B cell (primary cell): ENCODE data around the gene PXN. TPM values are rescaled to one million over a fixed set of nuclear protein-coding genes. Genes with fewer than 3 reads are reported as not detected.

Source experiments
- ATAC-seq: fragments of 200-7000 bp; cut with Tn5 transposase; one replicate; pipeline ENCODE4 v1.10.0; 2021; ENCODE audit warnings: low read depth, mild to moderate bottlenecking, moderate number of reproducible peaks, moderate library complexity
- CTCF ChIA-PET: fragments of 350-600 bp; sonication (Branson Sonifier 250); formaldehyde crosslinking; loops from one replicate; lab custom pipeline; 2021; ENCODE audit warnings: antibody characterized with exemption, inconsistent platforms; lab: Charles Lee
- POLR2A ChIA-PET: fragments of 350-600 bp; sonication (Branson Sonifier 250); formaldehyde crosslinking; loops from one replicate; lab custom pipeline; 2021; ENCODE audit warnings: antibody characterized with exemption; lab: Charles Lee
- DNase-seq: peaks from one replicate; pipeline ENCODE4 v3.0.0; 2013
- H2AFZ ChIP-seq: 2 replicates; pipeline ENCODE4 v1.6.1; 2012; ENCODE audit warnings: mild to moderate bottlenecking, low read depth, low read length; ENCODE audit not compliant: insufficient read depth, poor library complexity, severe bottlenecking
- H3K27ac ChIP-seq, 2 donors: 1 replicate in 1 of 2; 2 replicates in 1 of 2; pipeline ENCODE4 v1.5.1; 2012 to 2013; ENCODE audit warnings: low read length in 2 of 2, mild to moderate bottlenecking in 2 of 2, moderate library complexity in 1 of 2
- H3K27me3 ChIP-seq, 4 experiments: fragments of 200-600 bp in 1 of 4; sonication (generic) in 1 of 4; replicated peaks in 1 of 4; 1 replicate in 2 of 4; 2 replicates in 2 of 4; pipeline versions ENCODE4 v1.6.1 to v1.7.0; 2013 to 2016; ENCODE audit warnings: low read length in 3 of 4, mild to moderate bottlenecking in 2 of 4, mixed read lengths in 1 of 4, moderate library complexity in 1 of 4; ENCODE audit not compliant: insufficient read depth in 4 of 4, control insufficient read depth in 3 of 4; ENCODE audit errors: control extremely low read depth in 1 of 4
- H3K36me3 ChIP-seq, 2 experiments: replicated peaks in 1 of 2; 1 replicate in 1 of 2; 2 replicates in 1 of 2; pipeline versions ENCODE4 v1.6.1 to v1.7.1; 2013; ENCODE audit warnings: low read length in 1 of 2; ENCODE audit not compliant: insufficient read depth in 2 of 2, control insufficient read depth in 1 of 2; ENCODE audit errors: control extremely low read depth in 1 of 2, extremely low read depth in 1 of 2
- H3K4me1 ChIP-seq, 2 donors: fragments of 200-600 bp in 1 of 2; sonication (generic) in 1 of 2; 1 replicate in 1 of 2; 2 replicates in 1 of 2; pipeline versions ENCODE4 v1.5.1 to v1.6.1; 2013 to 2017; ENCODE audit warnings: low read length in 2 of 2; ENCODE audit not compliant: control insufficient read depth in 2 of 2, insufficient read depth in 2 of 2
- H3K4me2 ChIP-seq: replicated peaks from 2 replicates; pipeline ENCODE3; 2012; ENCODE audit warnings: mild to moderate bottlenecking, low read depth, low read length; ENCODE audit not compliant: poor library complexity, severe bottlenecking
- H3K4me3 ChIP-seq, 5 experiments: fragments of 200-600 bp in 1 of 5; sonication (generic) in 1 of 5; 1 replicate in 3 of 5; 2 replicates in 2 of 5; pipeline versions ENCODE4 v1.5.1 to v1.7.0; 2011 to 2016; ENCODE audit warnings: low read length in 4 of 5, mild to moderate bottlenecking in 4 of 5, low read depth in 2 of 5, control low read depth in 1 of 5, moderate library complexity in 1 of 5; ENCODE audit not compliant: insufficient read depth in 1 of 5; ENCODE audit errors: control extremely low read depth in 1 of 5, extremely low read depth in 1 of 5
- H3K79me2 ChIP-seq: fragments of 200-600 bp; sonication (generic); one replicate; pipeline ENCODE4 v1.6.0; 2016; ENCODE audit warnings: low read length; ENCODE audit not compliant: control insufficient read depth, insufficient read depth
- H3K9ac ChIP-seq: fragments of 200-600 bp; sonication (generic); 2 replicates; pipeline ENCODE4 v1.6.1; 2017; ENCODE audit warnings: mild to moderate bottlenecking, low read length, moderate library complexity
- H3K9me3 ChIP-seq, 3 donors: one replicate each; pipeline versions ENCODE4 v1.6.1 to v1.7.1; 2013; ENCODE audit warnings: low read length in 2 of 3; ENCODE audit not compliant: control insufficient read depth in 2 of 3, insufficient read depth in 1 of 3; ENCODE audit errors: control extremely low read depth in 1 of 3
- H4K20me1 ChIP-seq: 2 replicates; pipeline ENCODE4 v1.6.0; 2012; ENCODE audit warnings: mild to moderate bottlenecking, low read length; ENCODE audit not compliant: insufficient read depth, control insufficient read depth, poor library complexity, severe bottlenecking
- H3K27ac Mint-ChIP-seq: one replicate; pipeline ENCODE4 v1.8.0; 2021; ENCODE audit warnings: mixed read lengths
- H3K27me3 Mint-ChIP-seq: one replicate; pipeline ENCODE4 v1.8.0; 2021; ENCODE audit warnings: mixed read lengths
- H3K4me1 Mint-ChIP-seq: one replicate; pipeline ENCODE4 v1.8.0; 2021; ENCODE audit warnings: mixed read lengths
- H3K4me3 Mint-ChIP-seq: one replicate; pipeline ENCODE4 v1.8.0; 2021; ENCODE audit warnings: mixed read lengths
- H3K9me3 Mint-ChIP-seq: one replicate; pipeline ENCODE4 v1.8.0; 2022; ENCODE audit warnings: mixed read lengths; ENCODE audit not compliant: insufficient read depth
- CTCF ChIP-seq: fragments of 200-600 bp; IDR thresholded peaks from one replicate; pipeline ENCODE4 v1.8.0; 2022; ENCODE audit warnings: antibody characterized with exemption, mild to moderate bottlenecking
- EZH2 ChIP-seq: IDR thresholded peaks from 2 replicates; pipeline ENCODE4 v1.6.1; 2012; ENCODE audit warnings: borderline replicate concordance, low read depth, mild to moderate bottlenecking, moderate library complexity, low read length; ENCODE audit not compliant: insufficient read depth, poor library complexity, severe bottlenecking
- WGBS: methylation state at CpG from one replicate; pipeline ENCODE4 v1.1.5; 2013; ENCODE audit warnings: missing lambda C conversion rate; ENCODE audit not compliant: insufficient coverage; 5-methylcytosine and 5-hydroxymethylcytosine counted together
- intact Hi-C: fragments of 100-400 bp; cut with micrococcal nuclease; formaldehyde crosslinking; loops from one replicate; pipeline ENCODE4 v1.10.0; 2022
- polyA plus RNA-seq: library from polyadenylated mRNA; depleted of rRNA; stranded (reverse); fragments of >200 nt; gene quantifications from 2 replicates; pipeline ENCODE4 v1.2.3, GENCODE V29; 2012
- total RNA-seq, 2 donors: library from RNA; stranded (reverse); fragments of 120-200 nt in 1 of 2; gene quantifications; 1 replicate in 1 of 2; 2 replicates in 1 of 2; pipeline versions ENCODE4 v1.2.3 to v1.2.4, GENCODE V29; 2013 to 2022

PXN gene
- total and polyA plus RNA-seq, 2 donors (not counting 1 experiment from before 2014, with no cell fraction given), result 2.0 to 3.1 TPM

GRCh38 chr12:120240495-120240833, 25.1 kb downstream of the PXN start:
- no peak for ATAC-seq
- no peak overlapping the region for H3K4me2 ChIP-seq
- no peak overlapping the region for H3K4me3 Mint-ChIP-seq

More at GRCh38 chr12:120240495-120240833, 25.1 kb downstream of the PXN start:
- H3K4me3 ChIP-seq, result no peak overlapping the region
- POLR2A ChIA-PET, result no interaction called here
- CTCF ChIA-PET, result interaction anchor here (0.5 to 7.2 kb wide), 3 partner anchors 12 to 192 kb away, joined by 3 to 48 read pairs (median 3); partner anchors contain the start of gene PXN
- no peaks in the 10 kb centered on the region for H4K20me1 ChIP-seq
- no peaks in the 10 kb centered on the region for H3K9me3 Mint-ChIP-seq
- peaks cover 0 to 3% (median 0%) of the 10 kb centered on the region in 3 donors for H3K9me3 ChIP-seq
- no peak overlapping the region for H3K27ac ChIP-seq
- H3K4me1 ChIP-seq, result no peaks in the 10 kb centered on the region
- no peak for DNase-seq
- H3K9ac ChIP-seq, result no peak overlapping the region
- peaks cover 67% of the 10 kb centered on the region for H3K27me3 Mint-ChIP-seq
- H2AFZ ChIP-seq, result no peak overlapping the region
- H3K79me2 ChIP-seq, result no peaks in the 10 kb centered on the region
- peaks cover 3% of the 10 kb centered on the region for H3K4me1 Mint-ChIP-seq
- intact Hi-C loops, result no loop called here
- no peak overlapping the region for H3K27ac Mint-ChIP-seq
- H3K27me3 ChIP-seq, result peaks cover 0 to 83% (median 47%) of the 10 kb centered on the region in 4 experiments
- 91% methylated on average over 5 of the region's 5 CpGs for WGBS
- no peak for TF ChIP-seq CTCF
- TF ChIP-seq EZH2, result no peak
- H3K36me3 ChIP-seq, result no peaks in the 10 kb centered on the region
